Osteoblast (primary cell): ENCODE results near the gene TMEM109. TPM values are rescaled to one million over a fixed set of nuclear protein-coding genes. Genes with fewer than 3 reads are reported as not detected.

Source experiments
- DNase-seq: peaks from one replicate; pipeline ENCODE4 v3.0.0; 2011; ENCODE audit warnings: low spot score, mixed read lengths; ENCODE audit not compliant: insufficient read length; ENCODE audit errors: missing footprints
- H2AFZ ChIP-seq: 2 replicates; pipeline ENCODE4 v1.6.0; 2011; ENCODE audit warnings: mild to moderate bottlenecking, low read length
- H3K27ac ChIP-seq: 2 replicates; pipeline ENCODE4 v1.5.1; 2011; ENCODE audit warnings: mild to moderate bottlenecking, low read depth, low read length, moderate library complexity
- H3K27me3 ChIP-seq: 2 replicates; pipeline ENCODE4 v1.6.0; 2012; ENCODE audit warnings: mild to moderate bottlenecking, control low read depth, inconsistent platforms, low read length, moderate library complexity; ENCODE audit not compliant: insufficient read depth
- H3K36me3 ChIP-seq: 2 replicates; pipeline ENCODE4 v1.5.1; 2011; ENCODE audit warnings: mild to moderate bottlenecking, low read length, control low read depth, moderate library complexity; ENCODE audit not compliant: insufficient read depth
- H3K4me1 ChIP-seq: 2 replicates; pipeline ENCODE4 v1.5.1; 2011; ENCODE audit warnings: mild to moderate bottlenecking, low read length, control low read depth, moderate library complexity; ENCODE audit not compliant: insufficient read depth
- H3K4me2 ChIP-seq: 2 replicates; pipeline ENCODE4 v1.6.0; 2011; ENCODE audit warnings: mild to moderate bottlenecking, low read length; ENCODE audit not compliant: insufficient read depth
- H3K4me3 ChIP-seq: fragments of 200-600 bp; sonication (generic); 3 replicates; pipeline ENCODE4 v1.5.1; 2012; ENCODE audit warnings: mild to moderate bottlenecking, low read length, inconsistent platforms; ENCODE audit not compliant: insufficient read depth
- H3K79me2 ChIP-seq: 2 replicates; pipeline ENCODE4 v1.6.0; 2012; ENCODE audit warnings: mild to moderate bottlenecking, low read length, control low read depth, inconsistent platforms; ENCODE audit not compliant: insufficient read depth
- H3K9me3 ChIP-seq: 2 replicates; pipeline ENCODE4 v1.5.1; 2011; ENCODE audit warnings: low read depth, low read length, control low read depth
- H4K20me1 ChIP-seq: 2 replicates; pipeline ENCODE4 v1.6.0; 2012; ENCODE audit warnings: mild to moderate bottlenecking, low read length, control low read depth; ENCODE audit not compliant: insufficient read depth
- CTCF ChIP-seq: IDR thresholded peaks from 2 replicates; pipeline ENCODE4 v1.5.1; 2011; ENCODE audit warnings: mild to moderate bottlenecking, low read depth, low read length, moderate library complexity; ENCODE audit errors: extremely low read depth
- total RNA-seq: library from RNA; depleted of rRNA; stranded (reverse); fragments of >200 nt; gene quantifications from 2 replicates; pipeline ENCODE4 v1.2.3, GENCODE V29; 2012

Gene TMEM109
- total RNA-seq, 1 donor: 36.6 TPM

GRCh38 chr11:60922906-60923305, 8.9 kb downstream of the TMEM109 start:
- Histone ChIP-seq H4K20me1 (no peaks in the 10 kb centered on the region), H3K27ac (no peak overlapping the region), H3K4me2 (no peak overlapping the region), H3K4me3 (no peak overlapping the region), H3K36me3 (peaks cover 11% of the 10 kb centered on the region), H3K27me3 (no peaks in the 10 kb centered on the region), H3K79me2 (peaks cover 11% of the 10 kb centered on the region), H3K4me1 (peaks cover 21% of the 10 kb centered on the region), H3K9me3 (no peaks in the 10 kb centered on the region), H2AFZ (no peak overlapping the region)
- no peak for TF ChIP-seq CTCF
- peak; percentile 78 for DNase-seq

GRCh38 chr11:60923326-60923725, 9.4 kb downstream of the TMEM109 start:
- no peak for TF ChIP-seq CTCF
- Histone ChIP-seq H3K27me3 (no peaks in the 10 kb centered on the region), H2AFZ (no peak overlapping the region), H3K79me2 (peaks cover 7% of the 10 kb centered on the region), H3K27ac (no peak overlapping the region), H3K36me3 (peaks cover 11% of the 10 kb centered on the region), H3K4me2 (no peak overlapping the region), H3K4me3 (no peak overlapping the region), H4K20me1 (no peaks in the 10 kb centered on the region), H3K9me3 (no peaks in the 10 kb centered on the region), H3K4me1 (peaks cover 21% of the 10 kb centered on the region)
- peak; percentile 63 for DNase-seq

- H3K27me3 ChIP-seq: no peaks in the 10 kb centered on the region
- H3K9me3 ChIP-seq: no peaks in the 10 kb centered on the region
- no peak for TF ChIP-seq CTCF
- DNase-seq: no peak
- H3K4me3 ChIP-seq: peak overlapping the region; percentile 74
- H2AFZ ChIP-seq: peak overlapping the region; percentile 68
- H3K27ac ChIP-seq: no peak overlapping the region
- H3K36me3 ChIP-seq: peaks cover 11% of the 10 kb centered on the region
- peaks cover 3% of the 10 kb centered on the region for H3K79me2 ChIP-seq
- H4K20me1 ChIP-seq: no peaks in the 10 kb centered on the region
- H3K4me2 ChIP-seq: peak overlapping the region; percentile 84
- peaks cover 18% of the 10 kb centered on the region for H3K4me1 ChIP-seq
Observed at GRCh38 chr11:60923800-60924109, 9.8 kb downstream of the TMEM109 start.

GRCh38 chr11:60924110-60924905, 10.3 kb downstream of the TMEM109 start, which contains the start of gene TMEM132A:
Gene TMEM132A, plus strand, starts transcription at chr11:60924460. Its CDS starts 174 bp downstream, at chr11:60924634.
- H3K4me2 ChIP-seq: peak within 1 kb of the TSS; percentile 84
- DNase-seq: peak; percentile 100

More at GRCh38 chr11:60924110-60924905, 10.3 kb downstream of the TMEM109 start, which contains the start of gene TMEM132A:
- H3K4me3 ChIP-seq: peak within 1 kb of the TSS; percentile 74
- peak within 1 kb of the TSS; percentile 68 for H2AFZ ChIP-seq
- no peak for TF ChIP-seq CTCF
- H3K4me1 ChIP-seq: peaks cover 15% of the 10 kb centered on the region
- H3K27me3 ChIP-seq: no peaks in the 10 kb centered on the region
- no peaks in the 10 kb centered on the region for H3K79me2 ChIP-seq
- peaks cover 11% of the 10 kb centered on the region for H3K36me3 ChIP-seq
- H4K20me1 ChIP-seq: no peaks in the 10 kb centered on the region
- no peaks in the 10 kb centered on the region for H3K9me3 ChIP-seq
- no peak within 1 kb of the TSS for H3K27ac ChIP-seq
